AG10803 (cell line): ENCODE data around the gene CRIM1.

ENCODE experiments used
- DNase-seq: peaks from one replicate; pipeline ENCODE4 v3.0.0; 2010; ENCODE audit warnings: low read depth
- H3K4me3 ChIP-seq: 2 replicates; pipeline ENCODE4 v1.5.1; 2011; ENCODE audit warnings: mild to moderate bottlenecking, low read length, control low read depth
- CTCF ChIP-seq: conservative IDR thresholded peaks from 2 replicates; pipeline ENCODE4 v1.5.1; 2011; ENCODE audit warnings: mild to moderate bottlenecking, low read length, control low read depth, inconsistent platforms

Gene CRIM1

DNA sequence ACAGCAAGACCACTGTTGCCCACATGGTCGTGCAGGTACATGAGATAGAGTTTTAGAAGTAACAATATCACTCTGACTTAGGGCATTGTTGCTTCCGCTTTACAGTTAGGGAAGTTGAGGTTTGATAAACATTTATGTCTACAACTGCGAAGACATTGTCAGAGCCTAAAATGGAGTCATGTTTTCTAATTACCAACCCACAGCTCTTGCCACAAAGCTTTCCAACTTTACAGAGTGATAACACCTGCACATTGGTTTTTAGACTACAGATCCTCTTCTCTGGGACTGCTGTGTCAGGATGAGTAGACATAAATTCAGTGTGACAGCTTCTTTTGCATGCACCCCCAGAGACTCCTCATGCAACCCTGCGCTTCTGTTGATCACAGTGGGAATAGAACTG, 123.4 kb downstream of the CRIM1 start:
- DNase-seq: no peak

DNA sequence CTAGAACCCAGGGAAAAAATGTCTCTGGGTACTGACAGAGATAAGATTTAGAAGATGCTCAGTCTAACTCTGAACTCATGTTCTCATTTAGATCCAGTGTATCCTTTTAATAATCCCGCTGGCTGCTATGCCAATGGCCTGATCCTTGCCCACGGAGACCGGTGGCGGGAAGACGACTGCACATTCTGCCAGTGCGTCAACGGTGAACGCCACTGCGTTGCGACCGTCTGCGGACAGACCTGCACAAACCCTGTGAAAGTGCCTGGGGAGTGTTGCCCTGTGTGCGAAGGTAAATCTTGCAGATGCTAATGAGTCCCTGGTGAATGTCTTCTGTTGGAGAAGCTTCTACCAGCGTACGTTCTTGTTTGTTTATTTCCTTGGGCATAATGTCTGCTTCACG, 123.8 kb downstream of the CRIM1 start:
- DNase-seq: no peak
- no peak for TF ChIP-seq CTCF
- H3K4me3 ChIP-seq: no peak overlapping the region

More for the DNA sequence above, 123.4 kb downstream of the CRIM1 start:
- H3K4me3 ChIP-seq: no peak overlapping the region
- no peak for TF ChIP-seq CTCF

- TF ChIP-seq CTCF: no peak
- DNase-seq: no peak
- no peak overlapping the region for H3K4me3 ChIP-seq
Measured at GRCh38 chr2:36480028-36480427, 124.5 kb downstream of the CRIM1 start.

DNA sequence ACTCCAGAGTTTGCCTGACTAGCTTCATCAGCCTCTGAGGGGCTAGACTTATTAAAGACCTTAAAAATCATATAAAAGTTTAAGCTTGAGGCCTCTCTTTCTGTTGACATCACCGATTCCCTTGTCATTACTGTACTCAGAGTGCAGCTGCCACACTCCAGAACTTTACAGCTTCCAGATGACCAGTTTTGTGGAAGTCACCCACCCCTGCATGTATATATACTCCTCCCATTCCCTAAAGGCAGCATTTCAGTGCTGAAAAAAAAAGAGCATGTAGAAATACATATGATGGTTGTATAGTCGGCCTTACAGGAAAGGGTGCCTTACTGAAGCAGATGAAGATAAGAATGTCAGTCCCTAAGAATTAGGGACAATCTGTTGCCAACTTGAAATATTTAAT, 125.1 kb downstream of the CRIM1 start:
- no peak for TF ChIP-seq CTCF
- no peak overlapping the region for H3K4me3 ChIP-seq
- no peak for DNase-seq

- no peak for DNase-seq
- TF ChIP-seq CTCF: no peak
- H3K4me3 ChIP-seq: no peak overlapping the region
Measured at GRCh38 chr2:36481709-36482108, 126.1 kb downstream of the CRIM1 start.

DNA sequence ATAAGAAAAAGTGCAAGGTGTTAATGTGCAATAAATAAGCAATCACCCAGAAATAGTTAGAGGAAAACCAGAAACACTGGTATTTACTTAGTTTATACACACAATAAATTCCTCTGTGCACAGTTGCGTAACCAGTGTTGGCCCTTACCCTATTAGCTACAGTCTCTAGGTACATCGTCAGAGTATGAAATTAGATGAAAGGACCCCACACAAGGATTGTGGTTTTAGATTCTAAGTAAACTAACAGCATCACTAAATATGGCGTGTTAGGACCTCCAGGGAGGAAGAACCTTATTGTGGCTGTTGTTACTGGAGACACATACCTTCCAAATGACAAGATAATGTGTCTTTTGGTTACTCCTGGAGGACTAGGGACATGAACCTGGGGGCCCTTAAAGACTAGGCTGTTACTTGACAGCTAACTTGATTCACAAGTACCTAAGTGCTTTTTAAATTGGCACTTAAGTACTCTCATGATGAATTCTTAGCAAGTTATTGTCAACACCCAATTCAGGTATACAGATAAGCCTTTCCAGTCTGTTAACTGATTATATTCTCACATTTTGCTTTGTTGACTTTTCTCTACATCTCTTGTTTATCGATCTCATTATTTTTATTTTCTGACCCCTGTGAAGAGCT, 127.1 kb downstream of the CRIM1 start:
- peak; percentile 74 for DNase-seq
- TF ChIP-seq CTCF: no peak
- H3K4me3 ChIP-seq: no peak overlapping the region

GRCh38 chr2:36483290-36483689, 127.7 kb downstream of the CRIM1 start:
- no peak for TF ChIP-seq CTCF
- H3K4me3 ChIP-seq: no peak overlapping the region
- DNase-seq: no peak
